Measurements from ENCODE around the gene SMARCA4.
A peak's percentile ranks its signal among the peaks of the same experiment; 100 is the strongest.
"Not testable (repeated sequence)": the region's sequence is repeated elsewhere in the genome, so short reads cannot be mapped to it uniquely, and the experiment has no call there.

SMARCA4 gene

GRCh38 chr19:10928563-10929401 is 32.0 kb upstream of the SMARCA4 start, which contains the start of the genes TIMM29 and YIPF2:
TSS of gene TIMM29 (plus strand) at chr19:10928811. CDS start at chr19:10928823, 12 bp downstream.
TSS of gene YIPF2 (minus strand) at chr19:10928639. CDS start at chr19:10928410, 229 bp downstream.
- peak; percentile 32 to 98 (median 94) for DNase-seq

GRCh38 chr19:10929402-10929794 is 31.4 kb upstream of the SMARCA4 start:
- DNase-seq, result peak in 1 of 56 donors; percentile 20

- DNase-seq, result no peak
Observed at GRCh38 chr19:10935371-10936059, 25.3 kb upstream of the SMARCA4 start.

GRCh38 chr19:10936661-10937084 is 24.2 kb upstream of the SMARCA4 start:
- peak in 16 of 56 donors; percentile 5 to 51 (median 14) for DNase-seq

- not testable (repeated sequence) for DNase-seq
Observed at GRCh38 chr19:10941649-10942048, 19.2 kb upstream of the SMARCA4 start.

- not testable (repeated sequence) for DNase-seq
Observed at GRCh38 chr19:10943412-10943811, 17.4 kb upstream of the SMARCA4 start.

GRCh38 chr19:10945264-10945663 is 15.6 kb upstream of the SMARCA4 start:
- no peak for DNase-seq

GRCh38 chr19:10946958-10947657 is 13.7 kb upstream of the SMARCA4 start:
- DNase-seq, result no peak

- DNase-seq, result no peak
Observed at GRCh38 chr19:10952809-10953208, 8.0 kb upstream of the SMARCA4 start.

GRCh38 chr19:10959277-10959968 is 1.4 kb upstream of the SMARCA4 start:
- DNase-seq, result not testable (repeated sequence)

GRCh38 chr19:10961073-10961860 is 437 bp downstream of the SMARCA4 start:
- DNase-seq, result peak in 29 of 56 donors; percentile 3 to 83 (median 67)

GRCh38 chr19:10962863-10963262 is 2.0 kb downstream of the SMARCA4 start:
- DNase-seq, result no peak

GRCh38 chr19:10963865-10964264 is 3.0 kb downstream of the SMARCA4 start:
- no peak for DNase-seq

- DNase-seq, result no peak
Observed at GRCh38 chr19:10964903-10965302, 4.1 kb downstream of the SMARCA4 start.

- no peak for DNase-seq
Observed at GRCh38 chr19:10965398-10965797, 4.6 kb downstream of the SMARCA4 start.

- DNase-seq, result no peak
Observed at GRCh38 chr19:10966809-10967208, 6.0 kb downstream of the SMARCA4 start.

- DNase-seq, result no peak
Observed at GRCh38 chr19:10968527-10969135, 7.8 kb downstream of the SMARCA4 start.

- DNase-seq, result no peak
Observed at GRCh38 chr19:10971107-10971726, 10.4 kb downstream of the SMARCA4 start.

All from amygdala (tissue), 56 donors.